IPS-18c (cell line): ENCODE data around the gene NOB1.
"Not testable (repeated sequence)": the region's sequence is repeated elsewhere in the genome, so short reads cannot be mapped to it uniquely, and the experiment has no call there.

Experiments
- H3K4me3 ChIP-seq: 2 replicates; pipeline ENCODE4 v1.7.0; 2013; ENCODE audit warnings: low read depth, mild to moderate bottlenecking, low read length, moderate library complexity; ENCODE audit not compliant: insufficient read depth
- H3K9me3 ChIP-seq: one replicate; pipeline ENCODE4 v1.6.1; 2013; ENCODE audit warnings: mild to moderate bottlenecking, low read length, moderate library complexity; ENCODE audit not compliant: control insufficient read depth, insufficient read depth

NOB1 gene

GRCh38 chr16:69729030-69729429 lies 25.7 kb downstream of the NOB1 start:
- not testable (repeated sequence) for H3K4me3 ChIP-seq, H3K9me3 ChIP-seq

GRCh38 chr16:69727916-69728270 lies 26.8 kb downstream of the NOB1 start:
- H3K4me3 ChIP-seq, result no peak overlapping the region

GRCh38 chr16:69726313-69727060 lies 28.2 kb downstream of the NOB1 start, which contains the start of gene NQO1:
TSS of gene NQO1 (minus strand) at chr16:69726560. CDS start at chr16:69726439, 121 bp downstream.
- peak within 1 kb of the TSS; percentile 68 for H3K4me3 ChIP-seq
- no peaks in the 10 kb centered on the region for H3K9me3 ChIP-seq

More at GRCh38 chr16:69727916-69728270, 26.8 kb downstream of the NOB1 start:
- no peaks in the 10 kb centered on the region for H3K9me3 ChIP-seq

- Histone ChIP-seq H3K9me3 (no peaks in the 10 kb centered on the region), H3K4me3 (peak overlapping the region; percentile 68)
Measured at GRCh38 chr16:69725480-69726312, 29.0 kb downstream of the NOB1 start.

- H3K9me3 ChIP-seq, result no peaks in the 10 kb centered on the region
- no peak overlapping the region for H3K4me3 ChIP-seq
Measured at GRCh38 chr16:69724981-69725479, 29.7 kb downstream of the NOB1 start.

GRCh38 chr16:69724414-69724873 lies 30.3 kb downstream of the NOB1 start:
- Histone ChIP-seq H3K4me3 (no peak overlapping the region), H3K9me3 (no peaks in the 10 kb centered on the region)

- Histone ChIP-seq H3K4me3 (no peak overlapping the region), H3K9me3 (no peaks in the 10 kb centered on the region)
Measured at GRCh38 chr16:69721441-69721957, 33.2 kb downstream of the NOB1 start.

- Histone ChIP-seq H3K9me3 (no peaks in the 10 kb centered on the region), H3K4me3 (no peak overlapping the region)
Measured at GRCh38 chr16:69720822-69721430, 33.8 kb downstream of the NOB1 start.

GRCh38 chr16:69718111-69718764 lies 36.5 kb downstream of the NOB1 start:
- no peaks in the 10 kb centered on the region for H3K9me3 ChIP-seq
- H3K4me3 ChIP-seq, result no peak overlapping the region

GRCh38 chr16:69717066-69717465 lies 37.7 kb downstream of the NOB1 start:
- no peaks in the 10 kb centered on the region for H3K9me3 ChIP-seq
- no peak overlapping the region for H3K4me3 ChIP-seq

GRCh38 chr16:69712914-69713581 lies 41.7 kb downstream of the NOB1 start:
- H3K4me3 ChIP-seq, result no peak overlapping the region
- H3K9me3 ChIP-seq, result no peaks in the 10 kb centered on the region

GRCh38 chr16:69712277-69712676 lies 42.4 kb downstream of the NOB1 start:
- Histone ChIP-seq H3K9me3 (no peaks in the 10 kb centered on the region), H3K4me3 (no peak overlapping the region)

GRCh38 chr16:69711115-69711740 lies 43.5 kb downstream of the NOB1 start:
- Histone ChIP-seq H3K4me3 (no peak overlapping the region), H3K9me3 (no peaks in the 10 kb centered on the region)

- no peak overlapping the region for H3K4me3 ChIP-seq
- H3K9me3 ChIP-seq, result no peaks in the 10 kb centered on the region
Measured at GRCh38 chr16:69709456-69710084, 45.2 kb downstream of the NOB1 start.

- no peak overlapping the region for H3K4me3 ChIP-seq
- no peaks in the 10 kb centered on the region for H3K9me3 ChIP-seq
Measured at GRCh38 chr16:69707920-69708683, 46.6 kb downstream of the NOB1 start.
